GM18951 (cell line): ENCODE results near the gene TRAK1.

Experiments
- POLR2A ChIP-seq: IDR thresholded peaks from 4 replicates; pipeline ENCODE4 v1.6.1; 2011; ENCODE audit warnings: mild to moderate bottlenecking; ENCODE audit not compliant: insufficient read length, insufficient read depth; ENCODE audit errors: extremely low read depth
- in situ Hi-C: fragments of 300-500 bp; cut with MboI; formaldehyde crosslinking; loops from one replicate; pipeline ENCODE4 v1.12.0; 2022; ENCODE audit warnings: low sequenced_read_pairs, mixed read lengths, inconsistent platforms; ENCODE audit not compliant: unreplicated experiment

TRAK1 gene

DNA sequence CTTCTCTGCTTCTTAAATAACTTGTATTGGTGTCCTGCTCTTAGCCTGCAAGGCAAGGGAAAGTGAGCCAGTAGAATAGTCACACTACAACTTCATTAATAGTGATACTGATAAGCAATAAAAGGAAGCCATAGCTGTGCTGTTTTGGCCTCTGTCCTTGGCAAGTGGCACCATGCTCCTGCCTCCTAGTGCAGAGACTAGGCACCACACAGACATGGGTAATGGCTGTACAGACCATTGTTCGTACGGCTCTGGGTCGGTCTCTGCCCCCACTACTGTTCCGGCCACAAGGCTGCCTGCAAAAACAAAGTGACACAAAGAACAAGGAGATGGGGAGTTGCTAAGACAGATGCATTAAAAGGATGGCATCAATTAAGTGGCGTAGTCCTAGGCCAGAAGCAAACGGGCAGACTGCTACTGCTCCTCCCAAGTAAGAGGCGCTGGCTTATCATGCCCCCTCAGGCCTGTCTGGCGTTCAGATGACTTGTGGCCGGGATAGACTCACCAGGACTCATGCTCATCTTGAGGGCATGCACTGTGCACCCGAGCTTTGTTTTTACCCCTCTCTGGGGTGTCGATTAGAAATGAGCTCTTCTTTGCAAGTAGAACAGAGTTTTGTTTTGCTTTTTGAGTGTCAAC, 75.6 kb downstream of the TRAK1 start:
- no peak for TF ChIP-seq POLR2A
- in situ Hi-C loops: no loop called here

DNA sequence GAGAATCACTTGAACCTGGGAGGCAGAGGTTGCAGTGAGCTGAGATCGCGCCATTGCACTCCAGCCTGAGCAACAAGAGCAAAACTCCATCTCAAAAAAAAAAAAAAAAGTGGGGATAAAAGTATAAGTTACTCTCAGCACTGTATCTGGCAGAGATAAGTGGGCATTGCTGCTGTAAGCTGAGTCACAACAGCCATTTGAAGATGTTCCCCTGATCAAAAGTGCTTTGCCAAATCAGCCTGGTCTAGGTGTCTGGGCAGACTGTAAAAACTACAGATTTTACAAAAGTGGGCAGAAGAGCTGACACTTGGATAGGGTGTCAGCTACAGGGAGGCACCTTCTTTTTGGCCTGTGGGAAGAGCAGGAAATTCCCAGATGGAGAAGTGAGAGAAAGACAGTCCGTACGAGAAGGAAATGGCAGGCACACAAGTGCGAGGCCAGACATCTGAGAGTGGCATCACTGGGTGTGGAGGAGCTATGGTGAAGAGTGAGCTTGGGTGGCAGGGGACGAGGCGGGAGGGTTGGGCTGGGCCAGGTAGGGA, 78.5 kb downstream of the TRAK1 start:
- in situ Hi-C loops: no loop called here

GRCh38 chr3:42172047-42172654, 81.0 kb downstream of the TRAK1 start:
- no peak for TF ChIP-seq POLR2A
- in situ Hi-C loops: no loop called here

More for the DNA sequence above, 78.5 kb downstream of the TRAK1 start:
- no peak for TF ChIP-seq POLR2A

DNA sequence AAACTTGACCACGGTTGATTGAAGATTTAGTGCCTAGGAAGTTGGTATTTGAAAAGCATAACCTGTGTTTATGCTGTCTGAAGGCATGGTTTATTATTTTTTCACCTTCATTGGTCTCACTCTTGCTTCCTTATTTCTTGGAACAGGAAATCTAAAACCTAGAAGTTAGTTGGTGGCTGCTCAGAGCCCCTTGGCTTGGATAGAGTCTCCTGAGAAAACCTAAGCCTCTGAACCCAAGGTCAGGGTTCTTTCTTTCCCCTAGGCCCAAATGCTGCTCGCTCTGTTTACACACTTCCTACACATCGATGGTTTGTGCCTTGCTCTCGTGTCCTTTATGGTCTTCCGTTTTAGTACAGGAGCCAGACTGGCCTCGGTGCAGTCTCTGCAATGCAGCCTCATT, 82.2 kb downstream of the TRAK1 start:
- no peak for TF ChIP-seq POLR2A
- in situ Hi-C loops: no loop called here

DNA sequence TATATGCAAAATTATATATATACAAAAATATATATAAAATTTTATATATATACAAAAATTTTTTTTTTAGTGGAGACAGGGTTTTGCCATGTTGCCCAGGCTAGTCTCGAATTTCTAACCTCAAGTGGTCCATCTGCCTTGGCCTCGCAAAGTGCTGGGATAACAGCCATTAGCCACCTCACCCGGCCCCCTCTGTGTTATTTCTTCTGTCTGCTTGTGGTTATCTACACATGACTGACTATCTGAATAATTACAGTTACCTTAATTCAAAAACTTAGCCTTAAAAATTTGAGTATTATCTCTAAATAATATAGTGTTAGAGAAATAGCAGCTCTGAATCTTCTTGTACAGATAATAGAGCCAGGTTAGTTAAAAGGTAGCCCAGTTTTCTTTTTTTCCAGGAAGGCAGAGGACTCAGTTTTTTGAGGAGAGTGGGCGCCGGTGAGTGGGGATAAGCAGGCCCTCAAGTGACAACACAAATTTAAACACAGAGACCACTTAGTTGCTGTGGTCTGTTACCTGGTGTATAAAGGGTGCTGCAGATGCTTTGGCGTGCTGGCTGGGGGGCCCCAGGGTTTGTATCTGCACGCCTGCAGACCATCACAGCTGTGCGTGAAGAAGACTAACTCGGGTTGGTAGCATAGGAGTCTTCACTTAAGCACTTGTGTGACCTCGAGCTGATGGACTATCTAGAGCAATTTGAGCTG, 83.7 kb downstream of the TRAK1 start:
- in situ Hi-C loops: no loop called here
- no peak for TF ChIP-seq POLR2A

GRCh38 chr3:42175386-42176240, 84.5 kb downstream of the TRAK1 start:
- TF ChIP-seq POLR2A: no peak
- in situ Hi-C loops: no loop called here

DNA sequence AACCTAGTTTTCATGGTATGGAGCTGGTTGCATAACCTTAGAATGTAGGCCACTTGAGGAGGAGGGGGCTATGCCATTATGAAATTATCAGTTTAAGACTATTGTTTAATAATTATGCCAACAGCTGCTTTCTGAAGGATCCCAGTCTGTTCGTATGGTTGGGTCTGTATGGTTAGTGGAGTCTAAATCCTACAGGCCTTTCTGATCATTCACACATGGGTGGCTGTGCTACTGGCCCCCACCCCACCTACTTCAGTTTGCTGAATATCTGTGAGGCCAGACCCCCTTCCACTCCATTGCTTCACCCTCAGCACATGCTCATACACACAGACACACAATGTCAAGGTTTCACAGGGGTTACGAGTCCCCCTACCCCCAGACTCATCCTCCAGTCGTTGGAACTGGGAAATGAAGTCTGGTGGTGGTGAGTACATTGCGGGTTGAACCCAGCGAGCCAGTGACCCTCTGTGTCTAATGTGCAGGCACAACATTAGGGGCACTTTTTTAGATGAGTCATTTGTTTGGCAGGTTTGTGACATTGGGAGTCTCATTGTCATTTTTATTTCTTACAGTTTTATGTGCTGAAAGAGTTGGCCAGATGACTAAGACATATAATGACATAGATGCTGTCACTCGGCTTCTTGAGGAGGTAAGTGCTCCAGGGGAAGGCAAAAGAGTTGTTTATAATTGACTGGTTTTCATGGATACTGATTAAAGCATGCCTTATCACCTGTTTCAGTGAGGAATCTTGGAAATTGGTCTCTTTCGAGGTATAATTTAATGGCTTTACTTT, 85.3 kb downstream of the TRAK1 start:
- TF ChIP-seq POLR2A: no peak
- in situ Hi-C loops: no loop called here

DNA sequence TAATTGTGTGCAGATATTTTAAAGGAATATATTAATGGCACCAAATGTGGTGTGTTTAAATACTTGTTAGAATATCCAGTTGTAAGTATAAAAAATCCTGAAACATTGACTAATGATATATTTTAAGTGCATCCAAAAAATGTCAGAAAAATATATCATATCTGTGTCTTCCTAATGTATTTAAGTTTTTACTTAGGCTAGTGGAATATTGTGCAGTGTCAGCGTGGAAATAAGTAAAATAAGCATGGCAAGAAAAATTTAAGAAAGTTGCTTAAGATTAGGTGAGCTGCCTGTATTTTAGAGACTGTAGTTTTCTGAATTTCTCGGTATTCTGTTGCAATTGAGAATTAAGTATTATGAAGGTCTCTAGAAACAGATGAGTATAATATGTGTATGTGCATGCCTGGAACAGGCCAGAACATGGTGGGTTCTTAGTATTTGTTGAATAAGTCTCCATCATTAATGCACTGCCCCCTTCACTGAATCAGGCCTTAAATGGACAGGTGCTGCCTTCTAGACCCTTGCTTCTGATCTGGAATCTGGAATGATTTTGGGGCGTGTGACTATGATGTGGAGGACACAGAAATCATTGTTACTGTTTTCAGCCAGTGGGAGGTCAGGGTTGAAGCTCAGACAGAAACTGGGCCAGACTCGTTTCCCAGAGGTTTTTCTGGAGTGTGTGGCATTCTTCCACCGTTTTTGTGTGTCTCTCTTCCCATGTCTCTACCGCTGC, 86.1 kb downstream of the TRAK1 start:
- no peak for TF ChIP-seq POLR2A
- in situ Hi-C loops: no loop called here

DNA sequence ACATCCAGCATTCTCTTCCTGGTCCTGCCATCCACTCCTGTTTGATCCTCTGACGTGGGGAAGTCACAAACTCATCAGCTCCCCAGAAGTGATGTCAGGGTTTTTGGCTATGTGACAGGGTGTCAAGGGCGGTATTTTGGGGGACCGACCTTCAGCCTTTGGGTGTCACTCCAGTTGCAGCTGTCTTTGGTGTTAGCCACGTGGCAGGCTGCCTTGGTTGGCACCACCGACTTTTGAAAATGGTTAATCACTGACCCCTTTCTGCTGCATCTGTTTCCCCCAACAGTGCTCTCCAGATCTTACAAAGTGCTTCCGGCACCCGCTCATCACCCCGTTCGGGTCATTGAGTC, 86.6 kb downstream of the TRAK1 start:
- in situ Hi-C loops: no loop called here
- no peak for TF ChIP-seq POLR2A

- TF ChIP-seq POLR2A: no peak
- in situ Hi-C loops: no loop called here
Observed at GRCh38 chr3:42179110-42179725, 88.1 kb downstream of the TRAK1 start.

DNA sequence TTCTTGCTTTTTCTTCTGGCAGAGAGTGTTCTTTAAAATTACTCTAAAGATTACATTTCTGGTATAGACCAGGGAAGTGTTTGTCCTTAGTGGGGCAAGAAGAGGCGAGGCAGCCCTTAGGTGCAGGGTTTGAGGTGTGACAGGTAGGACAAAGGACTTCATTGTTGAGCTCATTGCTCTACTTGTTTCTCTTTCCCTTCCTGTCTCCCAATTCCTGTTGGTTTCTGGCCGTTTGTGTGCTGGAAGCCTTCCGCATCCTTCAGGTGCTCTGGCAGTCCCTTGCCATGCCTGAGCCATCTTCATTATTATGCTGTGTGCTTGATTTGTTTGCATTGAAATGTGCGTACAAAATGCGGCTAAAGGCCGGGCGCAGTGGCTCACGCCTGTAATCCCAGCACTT, 89.7 kb downstream of the TRAK1 start:
- in situ Hi-C loops: no loop called here

More for the DNA sequence above, 89.7 kb downstream of the TRAK1 start:
- no peak for TF ChIP-seq POLR2A
